GM19193 (cell line): ENCODE data around the gene FAM131A.

Experiments used
- POLR2A ChIP-seq: IDR thresholded peaks from 4 replicates; pipeline ENCODE4 v1.6.1; 2011; ENCODE audit not compliant: insufficient read depth, insufficient read length; ENCODE audit errors: extremely low read depth

Gene FAM131A

GRCh38 chr3:184332370-184333090 lies 4.9 kb upstream of the FAM131A start:
- TF ChIP-seq POLR2A: no peak

GRCh38 chr3:184333190-184333589 lies 4.2 kb upstream of the FAM131A start:
- no peak for TF ChIP-seq POLR2A

DNA sequence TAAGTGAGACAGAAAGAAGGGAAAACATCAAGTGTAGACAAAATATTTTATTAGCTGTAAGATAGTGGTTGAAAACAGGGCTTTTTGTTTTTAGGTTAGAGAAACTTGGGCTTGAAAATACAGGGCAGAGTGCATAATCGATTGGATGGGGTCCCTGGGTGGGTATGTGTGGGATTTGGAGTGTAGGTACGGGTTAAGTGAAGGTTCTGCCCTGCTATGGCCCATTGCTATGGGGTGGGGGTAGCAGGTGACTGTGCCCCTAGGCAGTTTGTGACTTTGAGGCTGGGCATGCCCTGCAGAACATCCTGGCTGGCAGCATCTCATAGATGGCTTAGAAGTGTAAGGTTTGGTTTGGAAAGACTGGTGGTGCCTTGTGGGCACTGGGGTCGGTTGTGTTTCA lies 3.7 kb upstream of the FAM131A start:
- TF ChIP-seq POLR2A: no peak

DNA sequence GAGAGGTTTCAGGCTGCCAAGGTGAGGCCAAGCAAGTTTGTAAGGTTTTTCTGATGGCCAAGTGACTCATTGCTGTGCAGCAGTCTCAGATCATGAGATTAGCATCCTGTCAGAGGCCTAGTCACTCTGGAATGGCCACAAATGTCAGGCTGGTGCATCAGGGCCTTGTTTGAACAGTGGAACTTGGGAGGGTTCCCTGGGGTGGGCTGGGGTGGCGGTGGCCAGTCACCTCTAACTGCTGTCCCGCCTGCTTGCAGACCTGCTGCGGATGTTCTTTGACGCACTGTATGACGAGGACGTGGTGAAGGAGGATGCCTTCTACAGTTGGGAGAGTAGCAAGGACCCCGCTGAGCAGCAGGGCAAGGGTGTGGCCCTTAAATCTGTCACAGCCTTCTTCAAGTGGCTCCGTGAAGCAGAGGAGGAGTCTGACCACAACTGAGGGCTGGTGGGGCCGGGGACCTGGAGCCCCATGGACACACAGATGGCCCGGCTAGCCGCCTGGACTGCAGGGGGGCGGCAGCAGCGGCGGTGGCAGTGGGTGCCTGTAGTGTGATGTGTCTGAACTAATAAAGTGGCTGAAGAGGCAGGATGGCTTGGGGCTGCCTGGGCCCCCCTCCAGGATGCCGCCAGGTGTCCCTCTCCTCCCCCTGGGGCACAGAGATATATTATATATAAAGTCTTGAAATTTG lies 2.8 kb upstream of the FAM131A start:
- peak; percentile 9 for TF ChIP-seq POLR2A

- no peak for TF ChIP-seq POLR2A
Measured at GRCh38 chr3:184335291-184335660, 2.1 kb upstream of the FAM131A start.

DNA sequence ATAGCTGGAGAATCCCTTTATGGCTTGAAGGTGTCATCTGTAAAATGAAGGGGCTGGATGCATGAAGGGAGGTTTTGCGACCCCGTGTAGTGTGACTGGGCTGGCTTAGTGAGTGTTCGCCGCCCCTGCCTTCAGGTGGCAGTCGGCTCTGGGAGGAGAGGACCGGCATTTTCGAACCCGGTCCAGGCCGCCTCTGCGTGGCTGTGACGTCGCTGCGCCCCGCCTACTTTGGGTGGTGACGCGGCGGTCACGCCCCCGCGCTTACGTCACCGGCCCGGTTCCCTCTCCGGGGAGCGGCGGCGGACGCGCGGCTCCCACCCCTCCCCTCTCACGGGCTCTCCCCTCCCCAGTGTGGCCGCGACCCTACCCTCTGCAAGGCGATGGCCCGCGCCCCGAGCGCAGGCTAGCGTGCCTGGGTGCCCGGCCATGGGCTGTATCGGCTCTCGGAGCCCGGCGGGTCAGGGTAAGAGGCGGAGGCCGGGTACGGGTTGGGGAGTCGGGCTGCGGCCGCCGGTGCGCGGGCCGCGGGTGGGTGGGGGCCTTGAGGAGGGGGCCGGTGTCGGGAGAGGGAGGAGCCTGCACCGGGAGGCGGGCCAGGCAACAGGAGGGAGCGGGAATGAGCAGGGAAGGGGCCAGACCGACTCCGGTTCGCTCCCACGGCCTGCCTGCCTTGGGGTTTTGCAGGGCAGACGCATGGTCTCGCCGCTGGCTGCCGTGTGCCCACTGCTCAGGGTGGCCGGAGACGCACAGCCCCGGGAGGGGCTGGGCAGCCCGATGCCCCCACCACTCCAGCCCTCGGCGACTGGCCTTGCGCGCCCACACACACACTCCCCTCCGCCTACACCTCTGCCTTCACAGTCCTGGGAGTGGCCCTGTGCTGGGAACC lies 1.5 kb upstream of the FAM131A start:
- TF ChIP-seq POLR2A: peak; percentile 50

GRCh38 chr3:184336547-184337398 lies 627 bp upstream of the FAM131A start:
- no peak for TF ChIP-seq POLR2A

DNA sequence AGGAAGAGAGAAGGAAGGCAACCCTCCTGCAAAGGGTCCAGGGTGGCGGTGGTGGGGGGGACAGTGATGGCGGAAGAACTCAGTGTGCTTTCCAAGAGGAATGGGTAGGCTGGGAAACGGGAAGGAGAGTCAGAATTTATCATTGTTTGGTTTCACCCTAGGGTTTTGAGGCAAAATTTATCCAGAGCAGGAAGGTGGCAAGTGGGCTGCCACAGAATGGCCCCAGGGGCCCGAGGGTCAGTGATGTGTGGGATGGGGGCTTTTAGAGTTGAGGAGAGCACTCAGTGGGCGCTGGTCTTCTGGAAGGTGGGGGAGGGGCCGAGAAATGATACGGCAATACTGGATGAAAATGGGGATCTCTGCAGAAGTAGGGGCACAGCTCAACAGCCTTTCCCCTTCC lies 581 bp downstream of the FAM131A start:
- no peak for TF ChIP-seq POLR2A

DNA sequence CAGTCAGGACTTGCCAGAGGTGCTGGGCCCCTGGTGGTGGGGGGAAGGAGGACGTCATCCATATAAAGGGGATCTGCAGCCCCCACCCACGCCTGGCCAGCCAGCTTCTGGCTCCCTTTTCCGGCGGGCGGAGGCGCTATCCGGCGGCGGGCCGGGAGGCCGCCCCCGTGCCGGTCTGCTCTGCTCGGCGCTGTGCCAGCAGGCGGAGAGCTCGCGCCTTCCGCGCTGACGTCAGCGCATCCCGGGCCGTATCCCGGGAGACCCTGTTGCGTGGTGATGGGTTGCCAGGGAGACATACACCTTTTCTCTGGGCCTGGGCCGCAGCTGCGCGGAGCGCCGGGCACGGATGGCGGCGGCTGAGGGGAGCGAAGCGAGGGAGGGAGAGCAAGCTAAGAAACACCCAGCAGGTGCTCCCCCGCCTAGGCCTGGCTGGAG lies 1.1 kb downstream of the FAM131A start:
- TF ChIP-seq POLR2A: no peak

DNA sequence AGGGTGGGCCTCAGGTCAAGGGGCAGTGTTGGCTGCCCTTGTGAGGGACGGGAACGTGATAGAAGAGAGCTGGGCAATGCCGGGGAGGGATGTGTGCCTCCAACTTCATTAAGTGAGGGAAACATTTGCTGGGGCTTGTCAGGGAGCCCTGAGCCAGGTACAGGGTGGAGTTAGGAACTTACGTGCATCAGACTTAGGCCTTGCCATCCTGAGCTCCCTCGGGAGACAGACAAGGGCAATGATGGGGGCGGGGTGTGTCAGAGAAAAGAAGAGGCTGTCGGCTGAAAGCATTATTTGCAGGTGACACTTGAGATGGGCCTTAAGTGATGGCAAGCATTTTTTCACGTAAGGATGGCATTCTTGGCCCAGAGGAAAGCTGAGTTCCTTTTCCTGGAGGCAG lies 1.6 kb downstream of the FAM131A start:
- no peak for TF ChIP-seq POLR2A

GRCh38 chr3:184341925-184342324 lies 4.5 kb downstream of the FAM131A start:
- no peak for TF ChIP-seq POLR2A

DNA sequence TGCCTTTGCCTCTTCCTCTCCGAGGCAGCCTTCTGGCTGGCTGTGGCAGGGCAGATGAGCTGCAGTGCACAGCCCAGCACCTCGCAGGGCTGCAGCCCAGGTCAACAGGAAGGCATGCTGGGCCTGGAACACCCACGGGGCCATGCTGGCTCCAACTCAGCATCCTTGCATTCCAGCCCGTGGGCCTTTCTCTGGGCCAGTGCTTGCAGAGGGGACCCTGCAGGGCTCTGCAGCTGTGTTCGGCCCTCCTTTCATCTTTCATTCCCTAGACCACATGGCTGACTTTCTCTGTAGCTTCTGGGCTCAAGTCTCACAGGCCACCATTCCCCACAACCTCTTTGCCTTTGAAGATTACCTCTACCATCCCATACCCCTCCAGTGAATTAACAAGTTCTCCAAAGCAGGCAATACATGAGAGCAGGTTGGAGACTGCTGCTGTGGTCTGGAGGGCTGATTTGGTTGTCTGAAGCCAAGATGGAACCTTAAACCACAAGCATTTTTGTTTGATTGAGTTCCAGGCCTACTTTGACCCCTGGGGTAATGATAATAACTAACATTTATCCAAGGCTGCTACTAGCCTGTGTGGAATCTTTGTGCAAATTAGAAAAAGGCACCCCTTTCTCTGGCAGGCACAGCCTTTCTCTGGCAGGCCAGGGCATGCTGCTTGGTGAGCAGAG lies 5.9 kb downstream of the FAM131A start:
- no peak for TF ChIP-seq POLR2A

GRCh38 chr3:184344579-184345316 lies 7.3 kb downstream of the FAM131A start:
- TF ChIP-seq POLR2A: no peak
